ENCODE results near the gene XCL1. TPM values are rescaled to one million over a fixed set of nuclear protein-coding genes. Genes with fewer than 3 reads are reported as not detected.

XCL1 gene
- total RNA-seq, 2 donors from 2014 or later, result not detected

DNA sequence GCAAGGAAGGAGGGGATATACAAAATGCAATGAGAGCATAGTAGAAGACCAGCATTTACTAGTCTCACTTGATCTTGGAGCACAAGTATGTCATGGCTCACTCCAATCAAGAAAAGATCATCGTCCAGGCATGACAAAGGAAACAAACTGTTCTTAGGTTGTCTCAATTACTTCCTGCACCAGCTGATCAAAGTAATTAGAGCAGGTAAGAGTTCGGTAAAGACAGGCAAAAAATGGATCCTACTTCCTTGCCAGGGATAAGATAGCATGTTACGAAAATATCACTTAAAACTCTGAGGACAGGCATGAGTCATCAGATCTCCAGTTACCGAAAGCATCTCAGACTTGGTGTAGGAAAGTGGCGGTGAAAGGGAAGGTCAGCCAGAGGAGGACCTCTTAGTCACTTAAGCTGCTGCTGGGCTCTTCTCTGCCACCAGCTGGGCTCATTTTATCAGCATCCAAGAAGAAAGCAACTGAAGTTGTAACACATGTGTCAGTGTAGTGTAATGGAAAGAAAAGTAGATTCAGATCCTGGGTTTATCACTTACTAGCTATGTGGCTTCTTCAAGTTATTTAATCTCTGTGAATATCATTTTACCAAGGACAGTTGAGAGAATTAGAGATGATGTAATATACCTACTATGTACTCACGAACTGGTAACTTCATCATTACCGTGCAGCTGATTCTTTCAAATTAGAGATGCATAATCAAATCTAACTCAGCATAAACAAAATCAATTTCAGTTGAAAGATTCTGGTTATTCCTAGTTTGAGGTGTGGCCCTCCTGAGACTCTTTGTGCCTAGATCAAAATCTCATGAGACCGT lies 46.8 kb downstream of the XCL1 start:
- DNase-seq (peak in 1 of 4 donors; percentile 39), ATAC-seq (peak; percentile 60)
- intact Hi-C loops (cut with DNase I), result no loop called here
- peaks cover 0 to 3% of the 10 kb centered on the region in 2 donors for H3K27me3 ChIP-seq
- 79 to 81% methylated on average over 8 of the region's 8 CpGs for WGBS, 2 donors
- no peak for TF ChIP-seq POLR2A (IDR thresholded peaks at IDR 0.05)
- no peak for TF ChIP-seq CTCF (IDR thresholded peaks at IDR 0.05)
- H3K4me3 ChIP-seq, result no peak overlapping the region
- no peaks in the 10 kb centered on the region for H3K9me3 ChIP-seq
- H3K4me1 ChIP-seq, result no peaks in the 10 kb centered on the region
- H3K27ac ChIP-seq, result no peak overlapping the region
- H3K36me3 ChIP-seq (replicated peaks in 1 of 2; ENCODE audit: insufficient read depth in 1 of 2, low read depth in 2 of 2), result no peaks in the 10 kb centered on the region

DNA sequence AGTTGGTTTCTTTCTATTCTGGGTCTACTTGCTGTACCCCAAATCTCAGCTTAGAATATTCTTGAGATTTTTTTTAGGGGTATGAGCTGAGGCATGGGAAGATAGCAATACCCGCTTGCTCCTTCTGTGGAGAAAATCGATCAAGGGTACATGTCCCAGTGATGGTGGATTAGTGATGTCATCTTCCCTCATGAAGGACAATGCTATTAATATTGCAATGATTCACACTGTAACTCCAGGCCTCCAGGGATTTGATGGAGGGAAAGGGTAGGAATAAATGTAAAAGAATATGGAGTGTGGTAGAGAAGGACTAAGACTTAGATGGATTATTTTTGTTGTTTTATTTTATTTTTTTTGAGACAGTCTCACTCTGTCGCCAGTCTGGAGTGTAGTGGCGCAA lies 47.4 kb downstream of the XCL1 start:
- Histone ChIP-seq H3K36me3 (replicated peaks in 1 of 2; ENCODE audit: insufficient read depth in 1 of 2, low read depth in 2 of 2) (no peaks in the 10 kb centered on the region), H3K4me1 (no peaks in the 10 kb centered on the region), H3K9me3 (no peaks in the 10 kb centered on the region), H3K4me3 (no peak overlapping the region), H3K27ac (no peak overlapping the region), H3K27me3 (peaks cover 0 to 3% of the 10 kb centered on the region in 2 donors)
- TF ChIP-seq CTCF (IDR thresholded peaks at IDR 0.05) (no peak), POLR2A (IDR thresholded peaks at IDR 0.05) (no peak)
- DNase-seq (no peak), ATAC-seq (no peak)
- intact Hi-C loops (cut with DNase I), result no loop called here
- 86 to 95% methylated on average over 4 of the region's 4 CpGs for WGBS, 2 donors

GRCh38 chr1:168626326-168626725 lies 49.9 kb downstream of the XCL1 start:
- no peaks in the 10 kb centered on the region for H3K4me1 ChIP-seq
- no peaks in the 10 kb centered on the region for H3K9me3 ChIP-seq
- no peaks in the 10 kb centered on the region for H3K36me3 ChIP-seq (replicated peaks in 1 of 2; ENCODE audit: insufficient read depth in 1 of 2, low read depth in 2 of 2)
- DNase-seq, result no peak
- H3K27ac ChIP-seq, result no peak overlapping the region
- 78 to 83% methylated on average over 4 of the region's 4 CpGs for WGBS, 2 donors
- no peak for TF ChIP-seq POLR2A (IDR thresholded peaks at IDR 0.05)
- TF ChIP-seq CTCF (IDR thresholded peaks at IDR 0.05), result no peak
- H3K4me3 ChIP-seq, result no peak overlapping the region
- intact Hi-C loops (cut with DNase I), result no loop called here
- peaks cover 0 to 1% of the 10 kb centered on the region in 2 donors for H3K27me3 ChIP-seq
- no peak for ATAC-seq

DNA sequence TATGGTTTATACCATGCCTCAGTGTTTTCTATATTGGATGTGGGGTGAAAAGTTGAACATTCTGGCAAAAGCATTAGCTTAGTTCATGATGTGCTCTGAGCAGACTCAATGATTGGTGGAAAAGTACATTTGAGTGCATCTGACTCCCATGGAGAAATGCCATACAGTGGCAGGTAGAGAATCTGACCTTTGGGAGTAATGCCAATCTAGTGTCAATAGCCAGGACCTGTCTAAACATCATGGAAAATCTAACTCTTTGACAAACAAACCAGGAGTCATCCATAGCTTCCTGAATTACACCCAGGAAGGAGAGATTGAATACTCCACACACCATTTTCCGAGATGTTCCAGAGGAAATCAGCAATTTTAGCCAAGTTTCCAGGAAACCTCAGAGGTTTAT lies 51.0 kb downstream of the XCL1 start:
- TF ChIP-seq CTCF (IDR thresholded peaks at IDR 0.05) (no peak), POLR2A (IDR thresholded peaks at IDR 0.05) (no peak)
- intact Hi-C loops (cut with DNase I), result no loop called here
- no peak for ATAC-seq
- Histone ChIP-seq H3K4me1 (no peaks in the 10 kb centered on the region), H3K27me3 (no peaks in the 10 kb centered on the region), H3K36me3 (replicated peaks in 1 of 2; ENCODE audit: insufficient read depth in 1 of 2, low read depth in 2 of 2) (no peaks in the 10 kb centered on the region), H3K9me3 (no peaks in the 10 kb centered on the region), H3K4me3 (no peak overlapping the region), H3K27ac (no peak overlapping the region)
- WGBS, 2 donors, result 81 to 88% methylated on average over 1 of the region's 1 CpG
- DNase-seq, result no peak

- intact Hi-C loops (cut with DNase I), result no loop called here
- H3K9me3 ChIP-seq, result peaks cover 0 to 3% (median 0%) of the 10 kb centered on the region in 3 donors
- no peaks in the 10 kb centered on the region for H3K4me1 ChIP-seq
- no peak overlapping the region for H3K4me3 ChIP-seq
- H3K36me3 ChIP-seq (replicated peaks in 1 of 2; ENCODE audit: insufficient read depth in 1 of 2, low read depth in 2 of 2), result no peaks in the 10 kb centered on the region
- TF ChIP-seq CTCF (IDR thresholded peaks at IDR 0.05), result no peak
- no peaks in the 10 kb centered on the region for H3K27me3 ChIP-seq
- no peak for ATAC-seq
- DNase-seq, result no peak
- no peak overlapping the region for H3K27ac ChIP-seq
These were observed 52.4 kb downstream of the XCL1 start for GRCh38 chr1:168628807-168629206.
